Fibroblast of pulmonary artery (primary cell): ENCODE results near the gene ZNF101.
A peak's percentile ranks its signal among the peaks of the same experiment; 100 is the strongest.

Experiments
- DNase-seq: peaks from one replicate; pipeline ENCODE4 v3.0.0-alpha.2; 2010; ENCODE audit warnings: low read depth
- H3K4me3 ChIP-seq: replicated peaks from 2 replicates; pipeline ENCODE4 v1.5.1; 2011; ENCODE audit warnings: low read depth, mild to moderate bottlenecking, control low read depth, low read length, moderate library complexity
- TF ChIP-seq, protein P1 (sequence below): IDR thresholded peaks from 2 replicates; pipeline ENCODE4 v1.5.1; 2011; ENCODE audit warnings: mild to moderate bottlenecking, control low read depth, low read length, inconsistent platforms; ENCODE audit errors: missing control alignments

The ZNF101 gene

DNA sequence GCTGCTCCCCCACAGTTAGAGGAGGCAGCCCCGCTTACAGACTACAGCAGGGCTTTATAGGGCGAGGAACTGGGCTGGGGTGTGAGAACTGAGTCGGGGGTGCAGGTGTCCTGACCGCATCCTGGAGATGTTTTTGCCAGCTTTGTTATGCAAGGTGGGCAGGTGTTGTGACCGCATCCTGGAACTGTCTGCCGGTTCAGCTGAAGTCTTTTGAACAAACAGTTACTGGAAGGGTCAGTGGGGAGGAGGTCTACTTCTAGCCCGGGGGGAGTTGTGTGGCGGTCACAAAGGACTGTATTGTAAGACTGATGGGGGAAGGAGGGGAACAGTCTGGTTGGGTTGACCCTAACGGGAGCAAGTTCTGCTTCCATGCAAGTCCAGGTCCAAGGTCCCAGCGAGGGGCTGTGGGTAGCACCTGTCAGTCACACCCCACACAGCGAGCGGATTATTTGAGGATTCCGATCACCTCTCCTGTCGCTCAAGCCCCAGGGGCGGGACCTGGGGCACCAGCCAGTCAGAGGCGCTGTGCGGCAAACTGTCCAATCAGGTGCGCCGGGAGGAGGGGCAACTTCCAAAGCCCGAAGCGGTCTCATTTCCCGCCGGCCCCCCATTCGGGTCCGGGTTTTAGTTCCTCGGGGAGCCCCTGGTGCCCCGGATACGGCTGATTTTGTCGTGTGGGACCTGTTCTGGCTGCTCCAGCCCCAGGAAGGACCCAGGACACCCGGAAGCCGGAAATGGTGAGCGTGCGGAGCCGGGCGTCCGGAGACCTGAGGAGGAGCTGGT lies at the start of gene ZNF101:
Gene ZNF101 (plus strand): TSS at position 610 of the 783 bp plus-strand sequence. CDS start 125 bp downstream, at position 735.
- peak within 1 kb of the TSS; percentile 88 for H3K4me3 ChIP-seq
- TF ChIP-seq, protein P1, sequence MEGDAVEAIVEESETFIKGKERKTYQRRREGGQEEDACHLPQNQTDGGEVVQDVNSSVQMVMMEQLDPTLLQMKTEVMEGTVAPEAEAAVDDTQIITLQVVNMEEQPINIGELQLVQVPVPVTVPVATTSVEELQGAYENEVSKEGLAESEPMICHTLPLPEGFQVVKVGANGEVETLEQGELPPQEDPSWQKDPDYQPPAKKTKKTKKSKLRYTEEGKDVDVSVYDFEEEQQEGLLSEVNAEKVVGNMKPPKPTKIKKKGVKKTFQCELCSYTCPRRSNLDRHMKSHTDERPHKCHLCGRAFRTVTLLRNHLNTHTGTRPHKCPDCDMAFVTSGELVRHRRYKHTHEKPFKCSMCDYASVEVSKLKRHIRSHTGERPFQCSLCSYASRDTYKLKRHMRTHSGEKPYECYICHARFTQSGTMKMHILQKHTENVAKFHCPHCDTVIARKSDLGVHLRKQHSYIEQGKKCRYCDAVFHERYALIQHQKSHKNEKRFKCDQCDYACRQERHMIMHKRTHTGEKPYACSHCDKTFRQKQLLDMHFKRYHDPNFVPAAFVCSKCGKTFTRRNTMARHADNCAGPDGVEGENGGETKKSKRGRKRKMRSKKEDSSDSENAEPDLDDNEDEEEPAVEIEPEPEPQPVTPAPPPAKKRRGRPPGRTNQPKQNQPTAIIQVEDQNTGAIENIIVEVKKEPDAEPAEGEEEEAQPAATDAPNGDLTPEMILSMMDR: no peak
- peak; percentile 90 for DNase-seq

DNA sequence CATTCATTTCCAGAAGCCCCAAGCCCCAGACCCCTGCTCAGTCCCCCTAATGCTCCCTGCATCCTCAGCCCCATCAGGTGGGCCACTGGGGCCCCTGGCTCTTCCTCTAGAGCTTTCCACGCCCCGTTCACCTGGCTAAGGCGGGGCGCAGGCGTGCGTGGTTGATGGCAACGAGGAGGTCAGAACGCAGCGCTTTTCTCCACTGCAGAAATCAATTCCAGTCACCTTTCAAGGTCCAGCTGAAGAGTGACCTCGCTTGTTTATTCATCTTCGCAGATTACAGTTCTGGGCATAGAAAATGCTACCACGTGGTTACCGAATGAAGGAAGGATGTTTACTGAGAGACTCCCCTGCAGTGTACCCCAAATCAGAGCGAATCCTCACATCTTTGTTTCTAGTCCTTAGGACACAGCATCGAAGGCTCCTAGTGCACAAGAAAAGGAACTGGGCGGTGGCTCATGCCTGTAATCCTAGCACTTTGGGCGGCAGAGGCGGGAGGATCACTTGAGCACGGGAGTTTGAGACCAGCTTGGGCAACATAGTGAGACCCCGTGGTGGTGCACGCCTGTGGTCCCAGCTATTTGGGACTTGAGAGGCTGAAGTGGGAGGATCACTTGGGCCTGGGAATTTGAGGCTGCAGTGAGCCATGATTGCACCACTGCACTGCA lies 49.3 kb upstream of the ZNF101 start:
- TF ChIP-seq, protein P1: no peak
- no peak for DNase-seq
- no peak overlapping the region for H3K4me3 ChIP-seq

- no peak for DNase-seq
- no peak overlapping the region for H3K4me3 ChIP-seq
- TF ChIP-seq, protein P1: no peak
Measured at GRCh38 chr19:19619849-19620210, 48.8 kb upstream of the ZNF101 start.

DNA sequence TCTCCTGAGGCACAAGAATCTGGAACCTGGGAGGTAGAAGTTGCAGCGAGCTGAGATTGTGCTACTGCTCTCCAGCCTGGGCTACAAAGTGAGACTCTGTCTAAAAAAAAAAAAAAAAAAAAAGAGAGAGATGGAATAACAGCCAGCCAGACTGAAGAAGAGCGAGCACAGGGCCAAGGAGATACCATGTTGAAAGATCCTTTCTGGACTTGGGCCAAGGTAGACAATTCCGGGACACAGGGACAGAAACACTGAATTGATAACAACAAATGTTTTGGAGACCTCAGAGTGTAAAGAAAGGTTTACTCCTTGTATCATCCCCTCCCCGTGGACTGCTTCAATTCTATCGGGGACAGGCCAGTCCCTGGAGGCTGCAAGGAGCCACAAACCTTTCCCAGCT lies 45.3 kb upstream of the ZNF101 start:
- TF ChIP-seq, protein P1: no peak
- H3K4me3 ChIP-seq: no peak overlapping the region
- DNase-seq: no peak

- no peak for DNase-seq
- no peak overlapping the region for H3K4me3 ChIP-seq
- TF ChIP-seq, protein P1: no peak
Measured at GRCh38 chr19:19624032-19624570, 44.5 kb upstream of the ZNF101 start.

- TF ChIP-seq, protein P1: no peak
- no peak for DNase-seq
- no peak overlapping the region for H3K4me3 ChIP-seq
Measured at GRCh38 chr19:19626516-19627472, 41.8 kb upstream of the ZNF101 start.
